A673 (cell line): ENCODE data around the gene CRISPLD2. TPM values are rescaled to one million over a fixed set of nuclear protein-coding genes. Genes with fewer than 3 reads are reported as not detected.

ENCODE experiments used
- BruUV-seq: library from RNA; stranded (reverse); fragments of 400-500 nt; replicated peaks from 2 replicates; lab custom pipeline; 2021; lab: Mats Ljungman, UMichigan
- CTCF ChIA-PET: fragments of 300-600 bp; sonication (Branson Sonifier 250); formaldehyde crosslinking; loops from one replicate; lab custom pipeline; 2022; ENCODE audit warnings: antibody characterized with exemption; lab: Charles Lee
- POLR2A ChIA-PET: fragments of 300-600 bp; sonication (Branson Sonifier 250); formaldehyde crosslinking; loops from one replicate; lab custom pipeline; 2022; ENCODE audit warnings: antibody characterized with exemption; ENCODE audit not compliant: low non-redundant PET; lab: Charles Lee
- DNase-seq: peaks from one replicate; pipeline ENCODE4 v3.0.0-alpha.2; 2015; ENCODE audit warnings: low spot score
- H3K27ac ChIP-seq: fragments of 200-600 bp; sonication (generic); 2 replicates; pipeline ENCODE4 v1.5.1; 2016; ENCODE audit warnings: mixed run types, low read depth, mild to moderate bottlenecking, mixed read lengths, antibody characterized with exemption, low read length; ENCODE audit not compliant: poor library complexity, severe bottlenecking
- H3K27me3 ChIP-seq: fragments of 200-600 bp; sonication (generic); replicated peaks from 2 replicates; pipeline ENCODE4 v1.6.1; 2017; ENCODE audit warnings: mixed run types, low read depth, mild to moderate bottlenecking, mixed read lengths, antibody characterized with exemption, low read length; ENCODE audit not compliant: insufficient read depth, poor library complexity
- H3K36me3 ChIP-seq: fragments of 200-600 bp; sonication (generic); 2 replicates; pipeline ENCODE4 v1.6.1; 2016; ENCODE audit warnings: mixed run types, mild to moderate bottlenecking, mixed read lengths, antibody characterized with exemption, low read length; ENCODE audit not compliant: insufficient read depth, poor library complexity, severe bottlenecking
- H3K4me1 ChIP-seq: fragments of 200-600 bp; sonication (generic); 2 replicates; pipeline ENCODE4 v1.6.1; 2017; ENCODE audit warnings: mixed run types, mild to moderate bottlenecking, mixed read lengths, antibody characterized with exemption, low read length; ENCODE audit not compliant: insufficient read depth, poor library complexity, severe bottlenecking
- H3K4me3 ChIP-seq: fragments of 200-600 bp; sonication (generic); 2 replicates; pipeline ENCODE4 v1.5.1; 2016; ENCODE audit warnings: low read depth, mixed run types, mild to moderate bottlenecking, mixed read lengths, low read length; ENCODE audit not compliant: poor library complexity, severe bottlenecking
- H3K9me3 ChIP-seq: fragments of 200-600 bp; sonication (generic); 2 replicates; pipeline ENCODE4 v1.6.1; 2016; ENCODE audit warnings: mixed run types, low read depth, mild to moderate bottlenecking, mixed read lengths, antibody characterized with exemption, low read length; ENCODE audit not compliant: poor library complexity, severe bottlenecking
- EZH2 ChIP-seq: fragments of 200-600 bp; sonication (generic); IDR thresholded peaks from 2 replicates; pipeline ENCODE4 v1.6.1; 2017; ENCODE audit warnings: borderline replicate concordance, low read depth, mild to moderate bottlenecking, mixed read lengths, antibody characterized with exemption, low read length; ENCODE audit not compliant: poor library complexity, severe bottlenecking
- intact Hi-C: fragments of 100-400 bp; cut with micrococcal nuclease; formaldehyde crosslinking; loops from one replicate; pipeline ENCODE4 v1.10.0; 2022; ENCODE audit not compliant: unreplicated experiment
- total RNA-seq: library from RNA; stranded (reverse); gene quantifications from 2 replicates; pipeline ENCODE4 v1.2.3, GENCODE V29; 2021
- TF ChIP-seq, protein P1 (sequence below): fragments of 300-800, 200-600 bp; sonication (generic); conservative IDR thresholded peaks from 2 replicates; pipeline ENCODE4 v1.5.1; 2017; ENCODE audit warnings: low read depth, mild to moderate bottlenecking, antibody characterized with exemption, low read length, moderate library complexity, mixed read lengths

Gene CRISPLD2
- total RNA-seq, 1 experiment from 2014 or later = 0.32 TPM

GRCh38 chr16:84803146-84803545, 16.6 kb upstream of the CRISPLD2 start:
- no peak for TF ChIP-seq EZH2
- TF ChIP-seq, protein P1, sequence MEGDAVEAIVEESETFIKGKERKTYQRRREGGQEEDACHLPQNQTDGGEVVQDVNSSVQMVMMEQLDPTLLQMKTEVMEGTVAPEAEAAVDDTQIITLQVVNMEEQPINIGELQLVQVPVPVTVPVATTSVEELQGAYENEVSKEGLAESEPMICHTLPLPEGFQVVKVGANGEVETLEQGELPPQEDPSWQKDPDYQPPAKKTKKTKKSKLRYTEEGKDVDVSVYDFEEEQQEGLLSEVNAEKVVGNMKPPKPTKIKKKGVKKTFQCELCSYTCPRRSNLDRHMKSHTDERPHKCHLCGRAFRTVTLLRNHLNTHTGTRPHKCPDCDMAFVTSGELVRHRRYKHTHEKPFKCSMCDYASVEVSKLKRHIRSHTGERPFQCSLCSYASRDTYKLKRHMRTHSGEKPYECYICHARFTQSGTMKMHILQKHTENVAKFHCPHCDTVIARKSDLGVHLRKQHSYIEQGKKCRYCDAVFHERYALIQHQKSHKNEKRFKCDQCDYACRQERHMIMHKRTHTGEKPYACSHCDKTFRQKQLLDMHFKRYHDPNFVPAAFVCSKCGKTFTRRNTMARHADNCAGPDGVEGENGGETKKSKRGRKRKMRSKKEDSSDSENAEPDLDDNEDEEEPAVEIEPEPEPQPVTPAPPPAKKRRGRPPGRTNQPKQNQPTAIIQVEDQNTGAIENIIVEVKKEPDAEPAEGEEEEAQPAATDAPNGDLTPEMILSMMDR = no peak
- ChIA-PET POLR2A (no interaction called here), CTCF (no interaction called here)
- Histone ChIP-seq H3K27me3 (no peaks in the 10 kb centered on the region), H3K36me3 (no peaks in the 10 kb centered on the region), H3K4me1 (no peaks in the 10 kb centered on the region), H3K27ac (no peak overlapping the region), H3K4me3 (no peak overlapping the region), H3K9me3 (no peaks in the 10 kb centered on the region)
- DNase-seq = no peak
- intact Hi-C loops = no loop called here
- no TSS peak for BruUV-seq

- intact Hi-C loops = no loop called here
- H3K27me3 ChIP-seq = no peaks in the 10 kb centered on the region
- no peaks in the 10 kb centered on the region for H3K4me1 ChIP-seq
- H3K4me3 ChIP-seq = no peak overlapping the region
- no peak for DNase-seq
- POLR2A ChIA-PET = no interaction called here
- TF ChIP-seq, protein P1 = no peak
- TF ChIP-seq EZH2 = no peak
- no peaks in the 10 kb centered on the region for H3K9me3 ChIP-seq
- CTCF ChIA-PET = no interaction called here
- H3K27ac ChIP-seq = no peak overlapping the region
- BruUV-seq = no TSS peak
- H3K36me3 ChIP-seq = no peaks in the 10 kb centered on the region
Observed at GRCh38 chr16:84804326-84804725, 15.5 kb upstream of the CRISPLD2 start.

GRCh38 chr16:84806256-84806889, 13.4 kb upstream of the CRISPLD2 start:
- Histone ChIP-seq H3K36me3 (no peaks in the 10 kb centered on the region), H3K9me3 (no peaks in the 10 kb centered on the region), H3K27me3 (no peaks in the 10 kb centered on the region), H3K4me1 (no peaks in the 10 kb centered on the region), H3K27ac (no peak overlapping the region), H3K4me3 (peak overlapping the region; percentile 13)
- CTCF ChIA-PET = interaction anchor here (0.6 kb wide), 2 partner anchors 19 to 145 kb away, joined by 3 read pairs; no protein-coding TSS in a partner anchor
- BruUV-seq = no TSS peak
- intact Hi-C loops = no loop called here
- POLR2A ChIA-PET = no interaction called here
- TF ChIP-seq, protein P1 = no peak
- TF ChIP-seq EZH2 = no peak
- peak; percentile 49 for DNase-seq
